Panc1 (cell line): ENCODE data around the gene CATSPERE.
"Not testable (repeated sequence)": the region's sequence is repeated elsewhere in the genome, so short reads cannot be mapped to it uniquely, and the experiment has no call there.

Experiments
- POLR2AphosphoS5 ChIP-seq: IDR thresholded peaks from 2 replicates; pipeline ENCODE4 v1.6.1; 2012; ENCODE audit warnings: mild to moderate bottlenecking, low read depth, low read length, moderate library complexity
- SIN3A ChIP-seq: IDR thresholded peaks from 2 replicates; pipeline ENCODE4 v1.6.1; 2012; ENCODE audit warnings: low read depth, mild to moderate bottlenecking, low read length, moderate library complexity, borderline replicate concordance; ENCODE audit not compliant: insufficient read depth
- TCF7L2 ChIP-seq: IDR thresholded peaks from 2 replicates; pipeline ENCODE4 v1.6.1; 2011; ENCODE audit warnings: mild to moderate bottlenecking, low read depth, low read length, inconsistent platforms
- TF ChIP-seq, protein P1 (sequence below): fragments of 450-650 bp; IDR thresholded peaks from 2 replicates; pipeline ENCODE4 v1.5.1; 2017; ENCODE audit warnings: mild to moderate bottlenecking

DNA sequence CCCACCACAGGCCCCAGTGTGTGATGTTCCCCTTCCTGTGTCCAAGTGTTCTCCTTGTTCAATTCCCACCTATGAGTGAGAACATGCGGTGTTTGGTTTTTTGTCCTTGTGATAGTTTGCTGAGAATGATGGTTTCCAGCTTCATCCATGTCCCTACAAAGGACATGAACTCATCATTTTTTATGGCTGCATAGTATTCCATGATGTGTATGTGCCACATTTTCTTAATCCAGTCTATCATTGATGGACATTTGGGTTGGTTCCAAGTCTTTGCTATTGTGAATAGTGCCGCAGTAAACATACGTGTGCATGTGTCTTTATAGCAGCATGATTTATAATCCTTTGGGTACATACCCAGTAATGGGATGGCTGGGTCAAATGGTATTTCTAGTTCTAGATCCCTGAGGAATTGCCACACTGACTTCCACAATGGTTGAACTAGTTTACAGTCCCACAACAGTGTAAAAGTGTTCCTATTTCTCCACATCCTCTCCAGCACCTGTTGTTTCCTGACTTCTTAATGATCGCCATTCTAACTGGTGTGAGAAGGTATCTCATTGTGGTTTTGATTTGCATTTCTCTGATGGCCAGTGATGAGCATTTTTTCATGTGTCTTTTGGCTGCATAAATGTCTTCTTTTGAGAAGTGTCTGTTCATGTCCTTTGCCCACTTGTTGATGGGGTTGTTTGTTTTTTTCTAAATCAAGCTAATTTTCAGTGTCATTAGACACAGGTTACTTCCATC lies 200.7 kb downstream of the CATSPERE start:
- TF ChIP-seq, protein P1, sequence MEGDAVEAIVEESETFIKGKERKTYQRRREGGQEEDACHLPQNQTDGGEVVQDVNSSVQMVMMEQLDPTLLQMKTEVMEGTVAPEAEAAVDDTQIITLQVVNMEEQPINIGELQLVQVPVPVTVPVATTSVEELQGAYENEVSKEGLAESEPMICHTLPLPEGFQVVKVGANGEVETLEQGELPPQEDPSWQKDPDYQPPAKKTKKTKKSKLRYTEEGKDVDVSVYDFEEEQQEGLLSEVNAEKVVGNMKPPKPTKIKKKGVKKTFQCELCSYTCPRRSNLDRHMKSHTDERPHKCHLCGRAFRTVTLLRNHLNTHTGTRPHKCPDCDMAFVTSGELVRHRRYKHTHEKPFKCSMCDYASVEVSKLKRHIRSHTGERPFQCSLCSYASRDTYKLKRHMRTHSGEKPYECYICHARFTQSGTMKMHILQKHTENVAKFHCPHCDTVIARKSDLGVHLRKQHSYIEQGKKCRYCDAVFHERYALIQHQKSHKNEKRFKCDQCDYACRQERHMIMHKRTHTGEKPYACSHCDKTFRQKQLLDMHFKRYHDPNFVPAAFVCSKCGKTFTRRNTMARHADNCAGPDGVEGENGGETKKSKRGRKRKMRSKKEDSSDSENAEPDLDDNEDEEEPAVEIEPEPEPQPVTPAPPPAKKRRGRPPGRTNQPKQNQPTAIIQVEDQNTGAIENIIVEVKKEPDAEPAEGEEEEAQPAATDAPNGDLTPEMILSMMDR: not testable (repeated sequence)
- TF ChIP-seq SIN3A, TCF7L2, POLR2AphosphoS5: not testable (repeated sequence)
